Germinal center (tissue), 1 donor: ENCODE results near the gene LRBA.

Source experiments
- DNase-seq: peaks from one replicate; pipeline ENCODE4 v3.0.0; 2012; ENCODE audit warnings: mixed read lengths, low spot score

The LRBA gene

DNA sequence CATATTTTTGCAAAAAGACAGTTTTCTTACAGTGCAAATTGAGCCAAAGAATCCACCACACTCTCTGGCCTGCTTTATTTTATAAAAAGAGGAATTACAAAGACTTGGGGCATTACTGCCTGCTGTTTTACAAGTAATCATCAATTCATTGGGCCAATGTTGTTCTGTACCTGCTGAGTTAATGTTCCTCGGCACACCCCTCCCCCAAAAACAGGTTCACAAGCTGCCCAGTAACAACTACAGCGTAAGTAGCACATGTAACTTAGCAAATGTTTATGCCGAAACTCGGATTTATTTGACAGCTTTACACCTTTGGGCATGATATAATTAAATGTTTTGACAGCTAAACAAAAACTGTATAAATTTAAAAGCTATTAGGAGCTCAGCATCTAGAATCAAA, 647.8 kb downstream of the LRBA start:
- DNase-seq = no peak

DNA sequence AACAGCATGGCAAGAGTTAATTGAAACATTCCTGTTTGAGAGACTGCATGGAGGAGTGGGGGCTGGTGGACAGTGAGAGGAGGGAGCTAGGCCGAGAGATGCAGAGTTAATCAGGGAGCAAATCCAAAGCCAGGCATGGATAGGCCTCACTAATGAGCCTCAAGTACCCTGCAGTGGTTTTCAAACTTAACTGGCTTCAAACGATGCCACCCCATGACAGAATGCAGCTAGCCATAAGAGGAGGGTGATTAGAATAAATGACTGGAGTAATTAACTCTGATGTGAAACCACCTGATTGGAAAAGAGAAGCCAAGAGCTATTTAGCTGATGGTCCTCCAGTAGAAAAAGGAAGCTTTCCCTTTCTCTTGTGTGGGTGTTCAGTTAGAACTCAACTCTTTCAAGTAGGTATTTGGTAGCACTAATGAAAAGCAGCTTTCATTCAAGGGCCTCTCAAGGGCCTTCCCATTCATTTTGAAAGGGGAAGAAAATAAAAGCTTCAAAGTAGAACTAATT, 648.5 kb downstream of the LRBA start:
- DNase-seq = no peak

DNA sequence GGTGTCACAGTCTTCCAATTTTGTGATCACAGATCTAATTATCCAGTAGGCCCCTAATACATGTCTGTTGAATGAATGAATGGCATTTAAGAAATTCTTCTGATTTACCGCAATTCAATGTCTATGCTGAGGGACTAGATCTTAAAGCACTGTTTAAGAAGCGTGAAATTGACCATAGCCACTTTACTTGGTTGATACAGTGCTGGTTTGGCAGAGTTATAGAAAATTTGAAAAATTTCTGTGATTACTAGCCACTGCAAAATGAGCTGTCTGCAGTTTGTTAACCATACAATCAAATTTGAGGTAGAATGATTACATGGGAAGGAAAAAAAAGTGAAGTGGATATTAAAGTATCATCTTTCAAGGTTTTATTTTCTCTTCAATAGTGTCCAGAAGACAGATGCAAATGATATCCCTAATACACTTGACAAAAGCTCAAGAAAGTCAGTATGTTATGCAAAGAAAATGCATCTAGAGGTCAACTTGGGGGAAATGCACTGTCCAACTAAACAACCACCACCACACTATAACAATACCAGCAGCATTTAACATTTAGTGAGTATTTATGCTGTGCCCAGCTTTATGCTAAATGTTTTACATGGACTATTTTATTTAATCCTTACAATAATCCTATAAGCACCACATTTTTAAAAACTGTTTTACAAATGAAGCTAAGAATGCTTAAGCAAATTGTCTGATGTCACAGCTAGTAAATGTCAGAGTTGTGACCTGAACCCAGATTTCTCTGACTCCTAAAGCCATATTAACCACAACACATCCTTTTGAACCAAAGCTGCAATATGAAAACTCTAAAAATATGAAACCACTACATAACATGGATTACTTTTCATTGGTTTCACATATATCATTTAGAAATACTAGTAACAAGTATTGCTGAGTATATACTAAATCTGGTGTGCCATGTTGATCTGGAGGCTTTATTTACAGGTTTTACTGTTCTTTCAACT, 651.1 kb downstream of the LRBA start:
- no peak for DNase-seq

DNA sequence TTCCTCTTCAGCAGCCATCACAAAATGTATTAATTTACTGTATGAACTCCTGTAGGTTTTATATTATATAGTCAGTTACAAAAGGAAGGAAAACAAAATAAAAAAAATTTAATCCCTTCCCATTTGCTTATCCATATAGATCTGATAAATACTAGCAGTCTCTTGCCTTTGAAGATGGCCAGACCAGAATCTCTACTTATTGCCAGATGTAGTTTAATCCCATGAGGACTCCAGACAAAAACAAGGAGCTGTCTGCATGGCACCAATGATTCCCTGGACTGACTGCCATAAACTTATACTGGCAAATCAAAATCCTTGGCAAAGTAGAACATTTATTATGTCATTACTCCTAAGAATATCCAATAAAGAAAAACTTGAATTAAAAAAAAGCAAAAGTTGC, 656.4 kb downstream of the LRBA start:
- DNase-seq = no peak

DNA sequence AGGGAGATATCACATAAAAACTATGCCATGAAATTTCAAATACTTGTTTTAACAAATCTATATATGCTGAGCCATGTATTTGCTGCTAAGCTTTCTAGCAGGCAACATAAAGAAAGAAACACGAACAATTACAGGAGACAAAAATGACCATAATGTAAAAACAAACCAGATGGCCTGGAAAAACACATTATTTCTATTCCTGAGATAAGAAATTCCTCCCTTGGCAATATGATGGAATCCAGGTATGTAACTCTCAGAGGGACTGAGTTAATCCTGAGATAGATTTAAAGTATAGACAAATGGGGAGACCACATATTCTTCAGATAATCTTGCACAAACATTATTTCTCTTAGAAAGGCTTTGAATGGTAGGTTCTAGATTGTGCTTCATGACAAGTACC, 657.3 kb downstream of the LRBA start:
- no peak for DNase-seq

DNA sequence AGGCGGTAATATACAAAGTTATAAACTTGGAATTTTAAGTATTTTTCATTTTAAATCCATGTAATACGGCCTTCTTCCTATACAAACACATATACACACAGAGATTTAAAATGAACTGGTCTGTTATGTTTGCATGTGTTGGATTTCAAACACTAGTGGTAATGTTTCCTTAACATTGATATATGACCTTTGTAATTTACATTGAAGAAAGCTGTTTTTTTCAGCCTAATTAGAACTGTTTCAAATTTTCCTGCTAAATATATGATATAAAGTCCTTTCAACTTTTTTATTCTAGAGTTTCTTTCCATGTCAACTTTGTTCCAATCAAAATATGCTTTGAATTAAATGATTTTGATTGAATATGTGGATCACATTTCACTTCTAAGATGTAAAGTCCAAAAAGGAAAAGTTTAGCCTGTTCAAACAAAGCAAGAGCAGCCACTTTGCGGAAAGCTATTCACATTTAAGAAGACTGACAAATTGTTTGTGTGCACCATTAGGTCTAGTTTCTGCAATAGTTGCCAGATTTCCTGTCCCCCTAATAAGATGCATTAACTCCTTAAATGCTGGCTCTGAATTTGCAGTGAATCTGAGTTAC, 659.1 kb downstream of the LRBA start:
- no peak for DNase-seq

DNA sequence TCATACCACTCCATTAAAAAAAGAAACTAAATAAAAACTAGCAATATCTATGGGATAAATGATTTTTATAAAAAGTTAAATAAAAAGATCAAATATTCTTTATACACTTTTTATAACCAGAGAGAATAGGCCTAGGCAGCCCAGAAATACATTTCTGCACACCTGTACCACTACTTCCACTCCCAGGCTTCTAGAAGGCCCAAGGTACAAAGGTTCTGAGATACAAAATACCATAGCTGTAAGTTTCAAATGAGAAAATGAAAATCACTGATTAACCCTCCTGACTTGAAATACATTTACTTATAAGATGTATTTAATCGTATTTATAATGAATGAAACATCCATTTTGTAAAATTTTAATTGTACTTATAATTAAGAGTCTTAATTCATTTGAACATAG, 659.7 kb downstream of the LRBA start:
- no peak for DNase-seq

DNA sequence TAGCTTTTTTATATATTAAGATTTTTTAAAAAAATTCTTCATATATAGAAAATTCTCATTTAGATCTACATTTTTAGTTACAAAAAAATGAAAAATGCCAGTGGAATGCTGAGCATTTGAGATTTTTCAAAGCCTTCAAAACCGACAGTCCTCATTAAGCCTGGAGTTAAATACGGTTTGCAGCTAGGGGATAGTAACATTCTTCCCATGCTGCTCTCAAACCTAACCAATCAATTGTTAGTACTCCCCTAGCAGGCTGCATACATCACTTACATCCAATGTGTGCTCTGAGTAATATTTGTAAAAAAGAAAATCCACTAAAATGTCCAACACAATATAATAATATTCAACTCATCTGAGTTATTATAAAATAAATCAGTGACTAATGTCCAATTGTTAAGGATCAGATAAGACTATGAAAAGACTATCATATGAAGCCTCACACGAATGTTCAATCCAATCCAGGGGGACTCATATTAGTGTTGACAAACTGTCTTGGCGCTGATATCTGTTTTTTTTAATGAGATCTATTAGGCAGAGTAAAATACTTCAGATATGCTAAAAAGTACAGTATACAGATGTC, 660.8 kb downstream of the LRBA start:
- no peak for DNase-seq

DNA sequence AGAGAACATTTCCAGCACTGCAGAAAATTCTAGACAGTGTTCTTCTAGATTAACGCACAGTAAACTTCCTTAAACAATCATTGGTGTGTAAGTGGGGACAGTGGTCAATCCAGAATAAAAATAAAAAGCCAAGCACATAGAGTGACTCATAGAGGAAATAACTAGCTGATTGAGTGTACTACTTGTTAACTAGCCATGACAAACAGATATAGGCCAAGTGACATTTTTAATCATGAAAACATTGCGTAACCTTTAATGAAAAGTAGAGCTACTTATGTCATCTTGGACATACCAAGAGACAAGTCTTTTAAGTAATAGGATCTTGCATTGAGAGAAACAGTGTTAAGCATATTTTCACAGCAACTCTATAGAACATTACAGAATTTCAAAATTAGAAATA, 667.0 kb downstream of the LRBA start:
- no peak for DNase-seq

DNA sequence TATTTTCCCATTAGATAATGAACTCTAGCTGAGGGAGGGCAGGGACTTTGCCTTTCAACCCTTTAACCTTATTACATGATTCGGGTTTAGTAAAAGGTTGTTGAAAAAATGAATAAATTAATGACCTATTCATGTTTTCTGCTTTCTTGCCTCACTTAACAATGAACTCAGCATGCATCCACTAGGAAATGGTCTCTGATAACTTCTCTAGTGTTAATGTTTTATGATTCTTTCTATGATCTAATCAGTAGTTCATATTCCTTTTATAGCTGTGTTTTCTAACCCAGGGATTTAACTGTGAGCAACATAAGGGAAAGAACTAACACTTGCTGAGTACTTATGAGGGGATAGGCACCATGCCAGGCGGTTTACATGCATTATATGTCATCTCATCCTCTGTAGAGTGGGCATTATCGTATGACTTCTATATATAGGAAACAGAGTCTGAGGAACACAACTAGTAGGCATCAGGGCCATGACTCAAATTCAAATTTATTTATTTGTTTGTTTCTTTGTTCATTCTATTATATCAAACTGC, 669.8 kb downstream of the LRBA start:
- no peak for DNase-seq

DNA sequence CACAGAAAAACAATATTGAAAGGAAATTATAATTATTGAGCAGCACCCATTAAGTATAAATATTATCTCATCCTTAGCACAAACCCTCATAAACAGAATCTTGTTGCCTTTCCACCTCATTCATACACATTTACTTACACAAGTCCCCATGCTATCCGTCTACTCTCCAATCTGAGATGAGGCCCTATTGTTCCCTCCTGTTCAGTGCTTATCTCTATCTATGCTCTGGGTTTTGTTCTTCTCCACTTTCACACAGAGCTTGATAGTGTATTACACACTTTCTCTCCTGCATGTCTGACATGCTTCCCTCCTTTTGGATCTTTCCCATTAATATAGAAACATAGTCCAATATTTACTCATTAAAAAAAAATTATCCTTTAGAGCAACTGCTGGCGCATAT, 671.3 kb downstream of the LRBA start:
- DNase-seq = no peak

DNA sequence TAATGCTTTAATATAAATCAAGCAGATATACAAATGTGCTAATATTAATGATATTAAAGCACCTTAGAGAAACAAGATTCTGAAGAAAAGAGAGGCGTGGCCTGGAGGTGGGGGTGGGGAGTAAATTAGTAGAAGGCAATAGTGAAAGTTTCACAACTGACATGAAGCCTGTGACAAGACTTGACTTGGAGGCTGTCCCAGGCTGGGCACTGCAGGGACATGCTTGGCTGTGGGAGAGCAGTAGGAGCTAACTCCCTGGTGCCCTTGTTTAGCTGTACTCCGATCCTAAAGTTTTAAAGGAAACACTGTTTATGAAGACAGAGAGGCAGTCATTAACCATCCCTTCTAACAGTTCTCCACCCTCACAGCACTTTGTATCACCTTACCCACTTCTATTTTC, 672.1 kb downstream of the LRBA start:
- no peak for DNase-seq

DNA sequence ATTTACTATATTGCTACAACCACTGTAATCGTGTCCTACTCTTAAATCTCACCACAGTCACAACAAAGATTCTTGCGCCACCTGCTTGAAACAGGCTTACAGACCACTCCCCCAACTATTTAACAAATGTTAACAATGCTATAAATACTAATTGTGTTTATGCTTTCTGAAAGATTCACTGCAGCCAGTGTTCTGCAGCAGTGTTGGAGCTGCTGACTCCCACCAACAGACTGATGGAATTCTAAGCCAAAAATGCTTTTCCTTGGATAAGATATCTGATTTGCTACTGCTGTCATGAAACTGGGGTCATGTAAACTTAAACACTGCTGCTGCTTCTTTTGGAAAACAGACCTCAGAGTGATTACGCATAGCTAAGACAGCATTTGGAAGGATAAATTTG, 677.4 kb downstream of the LRBA start:
- no peak for DNase-seq

DNA sequence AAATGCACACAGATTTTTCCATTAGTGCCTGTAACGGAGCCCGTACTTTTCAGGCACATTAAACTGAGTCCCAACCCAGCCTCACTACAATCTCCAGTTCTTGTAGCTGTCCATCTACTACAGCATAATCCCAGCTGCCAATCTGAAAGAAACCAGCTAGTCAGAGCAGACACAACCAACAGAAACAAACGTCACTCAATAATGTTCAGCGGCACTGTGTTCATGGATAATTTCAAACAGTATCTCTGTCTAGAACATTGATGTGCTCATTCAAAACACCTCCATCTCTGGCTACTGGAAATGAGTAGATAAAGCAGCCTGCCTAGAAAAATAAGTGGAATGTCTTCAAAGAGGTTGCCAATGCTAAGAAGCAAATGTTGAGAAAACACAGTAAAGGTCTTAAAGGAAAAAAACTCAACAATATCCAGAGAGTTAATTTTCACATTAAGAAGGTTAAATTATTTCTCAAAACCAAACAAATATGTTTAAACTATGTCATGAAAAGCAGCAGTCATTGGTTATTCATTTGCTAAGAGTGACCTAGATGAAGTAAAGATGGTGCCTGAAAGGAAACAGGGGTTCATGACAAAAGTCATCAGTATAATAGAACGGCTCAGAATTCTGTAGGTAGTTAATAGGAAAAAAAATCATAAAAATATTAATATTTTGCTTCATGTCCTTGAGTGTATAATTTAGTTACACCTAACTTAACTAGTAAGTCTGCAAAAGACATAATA, 678.2 kb downstream of the LRBA start:
- DNase-seq = no peak

DNA sequence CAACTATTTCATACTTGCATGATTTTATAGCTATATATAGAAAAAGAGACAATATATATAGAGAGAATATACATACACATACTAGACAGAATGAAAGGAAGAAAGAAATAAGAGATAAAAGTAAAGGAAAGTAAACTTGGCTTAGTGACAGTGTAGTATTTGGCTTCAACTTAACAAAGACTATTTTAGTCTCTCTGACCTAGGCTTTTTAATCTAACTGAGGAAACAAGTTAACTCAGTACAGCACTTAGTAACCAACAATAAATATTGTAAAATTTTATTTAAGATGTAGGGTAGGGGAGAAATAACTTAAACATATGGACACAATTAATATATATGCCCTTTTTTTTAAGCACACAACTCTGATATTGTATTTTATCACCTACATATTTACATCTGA, 682.1 kb downstream of the LRBA start:
- DNase-seq = no peak

DNA sequence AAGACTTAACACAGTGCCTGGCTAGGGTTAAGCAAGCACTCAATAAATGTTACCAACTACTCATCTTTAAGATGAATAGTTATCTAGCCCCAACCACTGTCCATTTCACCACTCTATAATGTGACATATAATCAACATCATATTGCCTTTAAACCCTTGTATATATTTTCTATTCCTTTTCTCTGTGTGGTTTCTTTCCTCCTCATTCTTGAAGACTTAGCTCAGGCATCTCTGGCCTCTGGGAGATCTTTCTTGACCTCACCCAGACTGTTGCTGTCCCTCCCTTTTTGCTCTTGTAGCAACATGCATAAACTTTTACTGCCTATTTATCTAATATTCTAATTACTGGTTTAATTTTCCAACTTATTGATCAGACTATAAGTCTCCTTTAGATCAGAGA, 683.0 kb downstream of the LRBA start:
- no peak for DNase-seq

DNA sequence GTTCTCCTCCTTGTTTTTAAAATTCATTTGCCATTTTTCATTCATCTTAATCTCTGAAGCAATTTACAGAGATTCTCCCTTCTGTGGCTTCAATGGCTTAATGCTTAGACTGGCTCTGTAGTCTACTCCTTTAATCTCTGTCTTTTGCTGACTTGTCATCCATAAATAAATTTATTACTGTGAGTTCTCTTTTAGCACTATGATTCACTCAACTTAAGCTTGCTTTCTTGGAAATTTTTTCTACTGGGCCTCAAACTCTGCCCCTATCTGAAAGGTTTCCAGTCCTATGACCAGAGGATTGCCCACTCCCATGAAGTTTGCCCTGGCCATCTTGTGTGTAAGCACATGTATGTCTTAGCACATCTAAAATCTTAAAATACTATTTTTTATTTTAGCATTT, 685.7 kb downstream of the LRBA start:
- no peak for DNase-seq

DNA sequence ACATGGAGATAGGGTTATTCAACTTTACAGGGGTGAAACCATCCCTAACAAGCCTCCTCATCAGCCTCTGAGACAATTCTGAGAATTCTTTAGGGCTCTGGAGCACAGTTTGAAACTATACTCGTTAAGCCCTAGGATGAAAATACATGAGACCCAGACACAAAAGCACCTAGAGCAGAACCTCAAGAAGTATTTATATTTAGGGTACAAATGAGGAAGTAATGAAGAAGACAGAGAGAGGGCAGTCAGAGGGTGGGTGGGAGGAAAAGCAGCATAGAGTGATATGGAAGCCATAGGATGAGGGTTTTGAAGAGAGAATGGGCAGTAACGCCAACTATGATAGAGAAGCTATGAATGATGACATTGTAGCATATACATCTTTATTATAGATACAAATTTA, 686.6 kb downstream of the LRBA start:
- DNase-seq = no peak

DNA sequence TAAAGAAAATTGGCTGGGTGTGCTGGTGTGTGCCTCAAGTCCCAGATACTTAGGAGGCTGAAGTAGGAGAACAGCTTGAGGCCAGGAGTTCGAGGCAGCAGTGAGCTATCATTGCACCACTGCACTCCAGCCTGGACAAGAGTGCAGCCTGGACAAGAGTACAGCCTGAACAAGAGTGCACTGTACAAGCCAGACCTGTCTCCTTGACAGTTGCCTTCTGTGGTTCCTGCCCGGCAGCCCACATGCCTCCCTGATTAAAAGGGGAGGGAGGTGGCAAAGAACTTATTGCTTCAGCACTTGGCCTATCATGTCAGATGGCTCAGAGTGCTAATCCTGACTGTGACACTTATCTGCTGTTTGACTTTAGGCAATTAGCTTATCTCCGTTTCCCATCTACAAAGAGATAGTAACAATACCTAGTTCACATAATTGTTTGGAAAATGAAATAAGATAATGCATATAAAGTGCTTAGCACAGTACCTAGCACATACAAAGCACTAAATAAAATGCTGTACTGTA, 687.8 kb downstream of the LRBA start:
- no peak for DNase-seq

DNA sequence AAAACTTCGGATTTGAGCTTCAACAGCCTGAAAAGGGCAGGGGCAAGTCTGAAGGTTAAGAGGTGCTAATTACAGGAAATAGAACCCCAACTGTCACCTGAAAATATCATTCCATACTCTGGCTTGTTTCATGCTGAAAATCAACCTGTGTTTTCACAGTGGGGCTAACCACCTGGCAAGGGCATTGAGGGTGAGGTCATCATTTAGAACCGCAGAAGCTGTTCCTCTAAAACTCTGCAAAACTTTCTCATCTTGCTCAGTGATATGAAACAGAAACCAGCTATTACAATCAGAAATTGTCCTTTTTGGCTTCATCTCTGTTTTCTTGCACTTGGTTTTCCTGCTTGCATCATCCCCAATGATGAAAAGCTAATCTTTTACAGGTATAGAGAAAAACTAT, 689.2 kb downstream of the LRBA start:
- no peak for DNase-seq

DNA sequence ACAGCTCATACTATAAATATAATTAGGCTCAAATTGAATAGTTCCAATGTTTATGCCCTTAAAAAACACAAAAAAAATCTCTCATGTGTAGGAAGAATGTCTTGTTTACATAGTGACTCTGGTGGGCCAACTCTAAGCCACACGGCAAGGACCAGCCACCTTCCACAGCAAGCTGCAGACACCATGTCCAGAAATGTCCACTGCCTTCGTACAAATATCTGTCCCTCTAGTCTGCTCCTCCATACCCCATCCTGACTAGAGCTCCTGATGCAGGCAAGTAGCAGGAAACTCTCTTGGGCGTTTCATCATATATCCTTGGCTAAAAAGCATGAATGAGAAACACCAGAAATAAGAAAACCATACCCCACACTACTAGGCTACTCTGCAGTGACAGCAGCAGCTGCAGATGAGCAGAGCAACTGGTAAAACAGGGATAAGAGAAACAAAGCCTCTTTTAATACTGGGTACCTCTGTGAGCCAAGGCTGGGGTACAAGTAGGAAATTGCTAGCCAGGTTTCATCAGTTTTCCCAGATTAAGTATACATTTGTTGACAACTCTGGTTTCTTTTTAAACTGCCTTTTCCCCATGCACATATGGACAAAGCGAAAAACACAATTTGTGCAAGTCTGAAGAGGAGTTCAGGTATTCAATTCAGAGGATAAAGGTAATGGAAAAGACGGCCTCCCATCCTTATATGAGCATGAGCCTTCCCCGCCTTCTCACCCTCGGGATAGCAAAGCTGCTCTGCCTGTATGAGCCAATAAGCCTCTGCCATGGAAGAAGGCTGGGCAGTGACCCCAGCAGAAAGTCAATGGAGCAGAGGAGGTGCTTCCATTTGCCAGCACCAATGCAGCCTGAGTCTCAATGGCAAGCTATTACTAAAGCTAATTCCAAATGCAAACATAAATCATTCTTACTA, 691.4 kb downstream of the LRBA start:
- DNase-seq = no peak
